HepG2 (cell line): ENCODE results near the gene MAMSTR. TPM values are rescaled to one million over a fixed set of nuclear protein-coding genes. Genes with fewer than 3 reads are reported as not detected.
A peak's percentile ranks its signal among the peaks of the same experiment; 100 is the strongest.

Experiments
- ATAD3A ChIP-seq: sonication (generic); formaldehyde crosslinking; IDR thresholded peaks from 2 replicates; pipeline ENCODE4 v1.4.0; 2020; ENCODE audit warnings: missing genetic modification reagents
- E2F5 ChIP-seq: sonication (generic); formaldehyde crosslinking; conservative IDR thresholded peaks from 2 replicates; pipeline ENCODE4 v1.4.0; 2020; ENCODE audit warnings: missing genetic modification reagents
- KAT7 ChIP-seq: IDR thresholded peaks from 2 replicates; pipeline ENCODE4 v1.6.1; 2018; ENCODE audit warnings: borderline replicate concordance, missing compliant biosample characterization
- MAF1 ChIP-seq: sonication (generic); formaldehyde crosslinking; IDR thresholded peaks from 2 replicates; pipeline ENCODE4 v1.5.0; 2020; ENCODE audit warnings: missing genetic modification reagents, borderline replicate concordance
- MED8 ChIP-seq: sonication (generic); formaldehyde crosslinking; IDR thresholded peaks from 2 replicates; pipeline ENCODE4 v1.8.1; 2023; ENCODE audit warnings: mild to moderate bottlenecking, missing genetic modification reagents; ENCODE audit not compliant: insufficient replicate concordance
- MTF2 ChIP-seq: sonication (generic); formaldehyde crosslinking; IDR thresholded peaks from 2 replicates; pipeline ENCODE4 v1.5.0; 2020; ENCODE audit warnings: missing genetic modification reagents, borderline replicate concordance
- NFRKB ChIP-seq: fragments of 450-650 bp; IDR thresholded peaks from 2 replicates; pipeline ENCODE4 v1.6.1; 2017
- PHF5A ChIP-seq: IDR thresholded peaks from one replicate; pipeline ENCODE4 v1.6.1; 2018; ENCODE audit warnings: low read depth, missing genetic modification reagents; ENCODE audit not compliant: unreplicated experiment
- POLR2AphosphoS2 ChIP-seq: IDR thresholded peaks from 2 replicates; pipeline ENCODE4 v1.6.1; 2011; ENCODE audit warnings: low read depth, low read length, improper control_type of control experiment
- RAD21 ChIP-seq: fragments of 450-650 bp; formaldehyde crosslinking; IDR thresholded peaks from 2 replicates; pipeline ENCODE4 v1.5.0; 2020; ENCODE audit warnings: mild to moderate bottlenecking
- SIX1 ChIP-seq: sonication (generic); formaldehyde crosslinking; IDR thresholded peaks from 2 replicates; pipeline ENCODE4 v1.4.0; 2020; ENCODE audit warnings: missing genetic modification reagents, borderline replicate concordance
- SOX13 ChIP-seq, 3 experiments: fragments of 450-650 bp in 1 of 3; sonication (generic) in 1 of 3; formaldehyde crosslinking in 1 of 3; IDR thresholded peaks in 2 of 3; conservative IDR thresholded peaks in 1 of 3; 2 replicates each; pipeline versions ENCODE4 v1.5.0 to v1.6.1; 2016 to 2020; ENCODE audit warnings: antibody characterized with exemption in 1 of 3, mild to moderate bottlenecking in 1 of 3, missing compliant biosample characterization in 1 of 3, missing genetic modification reagents in 1 of 3, moderate library complexity in 1 of 3
- TGIF2 ChIP-seq: IDR thresholded peaks from 2 replicates; pipeline ENCODE4 v1.6.1; 2016; ENCODE audit warnings: control low read depth, missing compliant biosample characterization
- ZFP91 ChIP-seq: sonication (generic); formaldehyde crosslinking; IDR thresholded peaks from 2 replicates; pipeline ENCODE4 v1.9.0; 2022; ENCODE audit warnings: missing genetic modification reagents, mild to moderate bottlenecking, borderline replicate concordance
- ZNF549 ChIP-seq: sonication (generic); formaldehyde crosslinking; IDR thresholded peaks from 2 replicates; pipeline ENCODE4 v1.5.0; 2020; ENCODE audit warnings: missing genetic modification reagents
- ZNF577 ChIP-seq: sonication (generic); formaldehyde crosslinking; IDR thresholded peaks from 2 replicates; pipeline ENCODE4 v1.4.0; 2020; ENCODE audit warnings: mild to moderate bottlenecking, low read depth, missing genetic modification reagents, borderline replicate concordance
- ZNF672 ChIP-seq: sonication (generic); formaldehyde crosslinking; IDR thresholded peaks from 2 replicates; pipeline ENCODE4 v1.8.1; 2022; ENCODE audit warnings: missing genetic modification reagents
- ZNF766 ChIP-seq: sonication (generic); formaldehyde crosslinking; IDR thresholded peaks from 2 replicates; pipeline ENCODE4 v1.5.0; 2020; ENCODE audit warnings: missing genetic modification reagents, borderline replicate concordance
- ZNF768 ChIP-seq: sonication (generic); formaldehyde crosslinking; IDR thresholded peaks from 2 replicates; pipeline ENCODE4 v1.4.0; 2020; ENCODE audit warnings: missing genetic modification reagents
- ZNF792 ChIP-seq: IDR thresholded peaks from 2 replicates; pipeline ENCODE4 v1.6.1; 2016
- polyA plus RNA-seq, 8 experiments: library from polyadenylated mRNA; depleted of rRNA in 3 of 8; stranded (reverse) in 7 of 8; unstranded in 1 of 8; fragments of >200 nt; fragmentation: Illumina TruSeq in 4 of 8; extraction: Trizol in 4 of 8; gene quantifications; 2 replicates each; pipeline versions ENCODE4 v1.2.1 to v1.2.3, GENCODE V29; 2011 to 2016; ENCODE audit warnings: low read depth in 4 of 8, missing spikeins in 1 of 8, mixed read lengths in 1 of 8; ENCODE audit not compliant: insufficient read depth in 1 of 8
- total RNA-seq, 5 experiments: library from RNA; depleted of rRNA; stranded (reverse); fragments of >200 nt; fragmentation: Illumina TruSeq; extraction: Trizol; gene quantifications; 2 replicates each; pipeline ENCODE4 v1.2.3, GENCODE V29; 2016; ENCODE audit warnings: low read depth in 1 of 5
- TF ChIP-seq, protein P1 (sequence below): sonication (generic); formaldehyde crosslinking; IDR thresholded peaks from 2 replicates; pipeline ENCODE4 v1.4.0; 2020; ENCODE audit warnings: missing genetic modification reagents, borderline replicate concordance
- TF ChIP-seq, protein P2 (sequence below): sonication (generic); formaldehyde crosslinking; conservative IDR thresholded peaks from 2 replicates; pipeline ENCODE4 v1.8.0; 2022; ENCODE audit warnings: mild to moderate bottlenecking, moderate library complexity, missing genetic modification reagents

MAMSTR gene
- total and polyA plus RNA-seq, 2 of the 13 experiments (the other 11 are each of a cell fraction or from before 2014, with no cell fraction given): 2.2 to 2.4 TPM

DNA sequence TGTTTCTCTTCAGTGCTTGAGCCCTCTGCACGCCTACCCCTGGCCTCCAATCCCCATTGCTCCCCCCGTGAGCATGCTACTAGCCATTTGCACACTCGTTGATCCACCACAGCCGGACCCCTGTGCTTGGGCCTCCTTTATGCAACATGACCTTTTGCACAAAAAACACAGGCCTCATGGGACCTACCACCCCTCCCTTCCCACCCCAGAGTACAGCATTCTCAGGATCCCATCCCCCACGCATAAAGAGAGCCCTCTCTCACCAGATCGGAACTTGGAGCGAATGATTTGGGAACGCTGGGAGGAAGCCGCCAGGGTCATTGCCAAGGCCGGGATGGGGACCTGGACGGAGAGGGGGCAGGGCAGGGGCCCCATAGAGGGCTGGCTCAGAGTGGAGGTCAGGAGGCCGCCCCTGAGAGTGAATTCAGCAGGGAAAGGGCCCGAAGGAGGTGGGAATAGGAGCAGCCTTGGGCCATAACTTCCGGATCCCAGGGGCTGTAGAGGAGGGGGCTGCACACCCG, 754 bp downstream of the MAMSTR start (continued):
- TF ChIP-seq E2F5 (no peak), TGIF2 (CRISPR knock-in tag) (no peak), SIX1 (CRISPR knock-in tag) (no peak), PHF5A (CRISPR knock-in tag) (no peak), ZNF577 (CRISPR knock-in tag) (no peak), MED8 (CRISPR knock-in tag) (no peak), RAD21 (no peak), MAF1 (CRISPR knock-in tag) (no peak), NFRKB (no peak), ZNF768 (CRISPR knock-in tag) (no peak; the same call in 1 of the 2 replicates), ATAD3A (CRISPR knock-in tag) (no peak), ZNF672 (CRISPR knock-in tag) (no peak), POLR2AphosphoS2 (no peak), ZNF792 (CRISPR knock-in tag) (0 out of 2 replicates have a peak, but pooled peaks have one; percentile 29), SOX13 (IDR thresholded peaks at IDR 0.05) (0 out of 2 replicates have a peak, but pooled peaks have one; percentile 14), SOX13 (CRISPR knock-in tag; conservative IDR thresholded peaks at IDR 0.05 in 1 of 2, IDR thresholded peaks at IDR 0.05 in 1 of 2) (peak in 1 of 2 experiments; percentile 57; a peak in 2 of 4 replicates), ZNF766 (no peak), MTF2 (CRISPR knock-in tag) (no peak), KAT7 (no peak), ZNF549 (CRISPR knock-in tag) (no peak), ZFP91 (no peak; the same call in 1 of the 2 replicates)
- TF ChIP-seq, protein P1, sequence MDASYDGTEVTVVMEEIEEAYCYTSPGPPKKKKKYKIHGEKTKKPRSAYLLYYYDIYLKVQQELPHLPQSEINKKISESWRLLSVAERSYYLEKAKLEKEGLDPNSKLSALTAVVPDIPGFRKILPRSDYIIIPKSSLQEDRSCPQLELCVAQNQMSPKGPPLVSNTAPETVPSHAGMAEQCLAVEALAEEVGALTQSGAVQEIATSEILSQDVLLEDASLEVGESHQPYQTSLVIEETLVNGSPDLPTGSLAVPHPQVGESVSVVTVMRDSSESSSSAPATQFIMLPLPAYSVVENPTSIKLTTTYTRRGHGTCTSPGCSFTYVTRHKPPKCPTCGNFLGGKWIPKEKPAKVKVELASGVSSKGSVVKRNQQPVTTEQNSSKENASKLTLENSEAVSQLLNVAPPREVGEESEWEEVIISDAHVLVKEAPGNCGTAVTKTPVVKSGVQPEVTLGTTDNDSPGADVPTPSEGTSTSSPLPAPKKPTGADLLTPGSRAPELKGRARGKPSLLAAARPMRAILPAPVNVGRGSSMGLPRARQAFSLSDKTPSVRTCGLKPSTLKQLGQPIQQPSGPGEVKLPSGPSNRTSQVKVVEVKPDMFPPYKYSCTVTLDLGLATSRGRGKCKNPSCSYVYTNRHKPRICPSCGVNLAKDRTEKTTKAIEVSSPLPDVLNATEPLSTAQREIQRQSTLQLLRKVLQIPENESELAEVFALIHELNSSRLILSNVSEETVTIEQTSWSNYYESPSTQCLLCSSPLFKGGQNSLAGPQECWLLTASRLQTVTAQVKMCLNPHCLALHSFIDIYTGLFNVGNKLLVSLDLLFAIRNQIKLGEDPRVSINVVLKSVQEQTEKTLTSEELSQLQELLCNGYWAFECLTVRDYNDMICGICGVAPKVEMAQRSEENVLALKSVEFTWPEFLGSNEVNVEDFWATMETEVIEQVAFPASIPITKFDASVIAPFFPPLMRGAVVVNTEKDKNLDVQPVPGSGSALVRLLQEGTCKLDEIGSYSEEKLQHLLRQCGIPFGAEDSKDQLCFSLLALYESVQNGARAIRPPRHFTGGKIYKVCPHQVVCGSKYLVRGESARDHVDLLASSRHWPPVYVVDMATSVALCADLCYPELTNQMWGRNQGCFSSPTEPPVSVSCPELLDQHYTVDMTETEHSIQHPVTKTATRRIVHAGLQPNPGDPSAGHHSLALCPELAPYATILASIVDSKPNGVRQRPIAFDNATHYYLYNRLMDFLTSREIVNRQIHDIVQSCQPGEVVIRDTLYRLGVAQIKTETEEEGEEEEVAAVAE (CRISPR knock-in tag): 0 out of 2 replicates have a peak, but pooled peaks have one; percentile 22
- TF ChIP-seq, protein P2, sequence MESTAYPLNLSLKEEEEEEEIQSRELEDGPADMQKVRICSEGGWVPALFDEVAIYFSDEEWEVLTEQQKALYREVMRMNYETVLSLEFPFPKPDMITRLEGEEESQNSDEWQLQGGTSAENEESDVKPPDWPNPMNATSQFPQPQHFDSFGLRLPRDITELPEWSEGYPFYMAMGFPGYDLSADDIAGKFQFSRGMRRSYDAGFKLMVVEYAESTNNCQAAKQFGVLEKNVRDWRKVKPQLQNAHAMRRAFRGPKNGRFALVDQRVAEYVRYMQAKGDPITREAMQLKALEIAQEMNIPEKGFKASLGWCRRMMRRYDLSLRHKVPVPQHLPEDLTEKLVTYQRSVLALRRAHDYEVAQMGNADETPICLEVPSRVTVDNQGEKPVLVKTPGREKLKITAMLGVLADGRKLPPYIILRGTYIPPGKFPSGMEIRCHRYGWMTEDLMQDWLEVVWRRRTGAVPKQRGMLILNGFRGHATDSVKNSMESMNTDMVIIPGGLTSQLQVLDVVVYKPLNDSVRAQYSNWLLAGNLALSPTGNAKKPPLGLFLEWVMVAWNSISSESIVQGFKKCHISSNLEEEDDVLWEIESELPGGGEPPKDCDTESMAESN (CRISPR knock-in tag): peak; percentile 50; the same call in 1 of the 2 replicates
